AG04449 (cell line): ENCODE measurements around the gene STIL.
A peak's percentile ranks its signal among the peaks of the same experiment; 100 is the strongest.
"Not testable (repeated sequence)": the region's sequence is repeated elsewhere in the genome, so short reads cannot be mapped to it uniquely, and the experiment has no call there.

Experiments used
- CTCF ChIA-PET: fragments of 350-600 bp; formaldehyde crosslinking; extraction: SDS; loops from one replicate; lab custom pipeline; 2021; ENCODE audit warnings: antibody characterized with exemption; lab: Yijun Ruan, JAX
- POLR2A ChIA-PET: fragments of 400-600, 350-600 bp; formaldehyde crosslinking; extraction: SDS; loops from one replicate; lab custom pipeline; 2020; ENCODE audit warnings: antibody characterized with exemption, inconsistent platforms; lab: Yijun Ruan, JAX
- DNase-seq: peaks from one replicate; pipeline ENCODE4 v3.0.0-alpha.2; 2010; ENCODE audit warnings: low read depth, low spot score
- H3K4me3 ChIP-seq: 2 replicates; pipeline ENCODE4 v1.5.1; 2011; ENCODE audit warnings: low read depth, mild to moderate bottlenecking, control low read depth, low read length
- CTCF ChIP-seq: IDR thresholded peaks from one replicate; pipeline ENCODE4 v1.5.1; 2011; ENCODE audit warnings: mild to moderate bottlenecking, moderate library complexity, low read length, control low read depth, inconsistent platforms; ENCODE audit not compliant: insufficient read depth; ENCODE audit errors: missing control alignments

The STIL gene

GRCh38 chr1:47325528-47325927, 11.6 kb upstream of the STIL start:
- no peak overlapping the region for H3K4me3 ChIP-seq
- POLR2A ChIA-PET: no interaction called here
- CTCF ChIA-PET: interaction anchor here (0.9 kb wide), 1 partner anchor 146 kb away, joined by 3 read pairs; no protein-coding TSS in a partner anchor
- DNase-seq: no peak
- TF ChIP-seq CTCF: no peak

- no peak for DNase-seq
- no peak overlapping the region for H3K4me3 ChIP-seq
- POLR2A ChIA-PET: interaction anchor here (2.4 kb wide), 1 partner anchor 9 kb away, joined by 13 read pairs; the partner anchor contains the start of gene CMPK1
- no peak for TF ChIP-seq CTCF
- CTCF ChIA-PET: interaction anchor here (1.3 kb wide), 1 partner anchor 8 kb away, joined by 5 read pairs; no protein-coding TSS in a partner anchor
Observed at GRCh38 chr1:47324682-47325081, 10.7 kb upstream of the STIL start.

GRCh38 chr1:47323599-47324031, 9.7 kb upstream of the STIL start:
- no peak overlapping the region for H3K4me3 ChIP-seq
- DNase-seq: no peak
- CTCF ChIA-PET: interaction anchor here (1.3 to 1.8 kb wide), 2 partner anchors 9 to 10 kb away, joined by 5 to 6 read pairs; partner anchors contain the start of gene CMPK1
- POLR2A ChIA-PET: interaction anchor here (1.3 to 2.4 kb wide), 2 partner anchors 9 to 10 kb away, joined by 5 to 13 read pairs; partner anchors contain the start of genes CMPK1 and STIL
- no peak for TF ChIP-seq CTCF

GRCh38 chr1:47319968-47320367, 6.0 kb upstream of the STIL start:
- POLR2A ChIA-PET, DNase-seq, H3K4me3 ChIP-seq: not testable (repeated sequence)
- CTCF ChIA-PET: interaction anchor here (1.6 kb wide), 1 partner anchor 14 kb away, joined by 4 read pairs; no protein-coding TSS in a partner anchor

GRCh38 chr1:47317841-47318240, 3.9 kb upstream of the STIL start:
- TF ChIP-seq CTCF: no peak
- POLR2A ChIA-PET: interaction anchor here (1.3 to 1.9 kb wide), 2 partner anchors 13 to 16 kb away, joined by 4 to 13 read pairs; partner anchors contain the start of gene CMPK1

GRCh38 chr1:47309427-47309826, 4.5 kb downstream of the STIL start:
- ChIA-PET POLR2A (no interaction called here), CTCF (no interaction called here)
- no peak for TF ChIP-seq CTCF
- H3K4me3 ChIP-seq: no peak overlapping the region
- no peak for DNase-seq

More at GRCh38 chr1:47317841-47318240, 3.9 kb upstream of the STIL start:
- CTCF ChIA-PET: interaction anchor here (0.6 to 2.9 kb wide), 10 partner anchors 10 to 393 kb away, joined by 3 to 20 read pairs (median 4); partner anchors contain the start of genes CMPK1 and FOXD2
- peak; percentile 96 for DNase-seq
- no peak overlapping the region for H3K4me3 ChIP-seq
